ENCODE measurements around the gene GMCL2. TPM values are rescaled to one million over a fixed set of nuclear protein-coding genes. Genes with fewer than 3 reads are reported as not detected.
A peak's percentile ranks its signal among the peaks of the same experiment; 100 is the strongest.

GMCL2 gene
- total RNA-seq, 3 donors from 2014 or later, result not detected

- H3K36me3 ChIP-seq, result no peaks in the 10 kb centered on the region
- no peaks in the 10 kb centered on the region for H3K4me1 ChIP-seq
- DNase-seq (ENCODE audit: low spot score in 2 of 2), result no peak
- no peak overlapping the region for H3K27ac ChIP-seq
- H3K27me3 ChIP-seq, result no peaks in the 10 kb centered on the region
- TF ChIP-seq POLR2AphosphoS5 (IDR thresholded peaks at IDR 0.05) (no peak), POLR2A (IDR thresholded peaks at IDR 0.05) (no peak), CTCF (IDR thresholded peaks at IDR 0.05) (no peak)
- H3K9me3 ChIP-seq, result no peaks in the 10 kb centered on the region
- H3K4me3 ChIP-seq, result no peak overlapping the region
- intact Hi-C loops (cut with DNase I; ENCODE audit: low total_unique reads), result no loop called here
These were observed 12.7 kb downstream of the GMCL2 start for GRCh38 chr5:178174456-178174855.

- no peaks in the 10 kb centered on the region for H3K9me3 ChIP-seq
- H3K36me3 ChIP-seq, result no peaks in the 10 kb centered on the region
- no peak for DNase-seq (ENCODE audit: low spot score in 2 of 2)
- H3K27me3 ChIP-seq, result no peaks in the 10 kb centered on the region
- no peak overlapping the region for H3K4me3 ChIP-seq
- intact Hi-C loops (cut with DNase I; ENCODE audit: low total_unique reads), result no loop called here
- H3K4me1 ChIP-seq, result no peaks in the 10 kb centered on the region
- no peak overlapping the region for H3K27ac ChIP-seq
- TF ChIP-seq POLR2A (IDR thresholded peaks at IDR 0.05) (no peak), CTCF (IDR thresholded peaks at IDR 0.05) (no peak), POLR2AphosphoS5 (IDR thresholded peaks at IDR 0.05) (no peak)
These were observed 16.7 kb downstream of the GMCL2 start for GRCh38 chr5:178170455-178170854.

GRCh38 chr5:178165581-178165980, 21.6 kb downstream of the GMCL2 start:
- Histone ChIP-seq H3K36me3 (no peaks in the 10 kb centered on the region), H3K27me3 (no peaks in the 10 kb centered on the region), H3K9me3 (no peaks in the 10 kb centered on the region), H3K27ac (no peak overlapping the region), H3K4me1 (no peaks in the 10 kb centered on the region), H3K4me3 (no peak overlapping the region)
- intact Hi-C loops (cut with DNase I; ENCODE audit: low total_unique reads), result no loop called here
- no peak for DNase-seq (ENCODE audit: low spot score in 2 of 2)
- TF ChIP-seq POLR2A (IDR thresholded peaks at IDR 0.05) (no peak), POLR2AphosphoS5 (IDR thresholded peaks at IDR 0.05) (no peak), CTCF (IDR thresholded peaks at IDR 0.05) (no peak)

GRCh38 chr5:178163772-178164735, 23.1 kb downstream of the GMCL2 start:
- intact Hi-C loops (cut with DNase I; ENCODE audit: low total_unique reads), result no loop called here
- H3K4me3 ChIP-seq, result peak overlapping the region in 2 of 3 donors; percentile 24 to 52
- DNase-seq (ENCODE audit: low spot score in 2 of 2), result peak; percentile 75 to 93

More at GRCh38 chr5:178163772-178164735, 23.1 kb downstream of the GMCL2 start:
- no peak for TF ChIP-seq POLR2AphosphoS5 (IDR thresholded peaks at IDR 0.05)
- peak; percentile 93 to 99 (median 95) for TF ChIP-seq CTCF (IDR thresholded peaks at IDR 0.05)
- H3K27me3 ChIP-seq, result no peaks in the 10 kb centered on the region
- H3K27ac ChIP-seq, result no peak overlapping the region
- H3K4me1 ChIP-seq, result no peaks in the 10 kb centered on the region
- no peaks in the 10 kb centered on the region for H3K9me3 ChIP-seq
- no peaks in the 10 kb centered on the region for H3K36me3 ChIP-seq
